Stimulated activated naive CD4-positive, alpha-beta T cell treated with Interleukin-2 at 50 U/mL for 16 hours (primary cell): ENCODE results near the gene ASCL2.
"Not testable (repeated sequence)": the region's sequence is repeated elsewhere in the genome, so short reads cannot be mapped to it uniquely, and the experiment has no call there.

Source experiments
- DNase-seq: peaks from one replicate; lab custom pipeline; 2025; lab: John Stamatoyannopoulos, UW

Gene ASCL2

DNA sequence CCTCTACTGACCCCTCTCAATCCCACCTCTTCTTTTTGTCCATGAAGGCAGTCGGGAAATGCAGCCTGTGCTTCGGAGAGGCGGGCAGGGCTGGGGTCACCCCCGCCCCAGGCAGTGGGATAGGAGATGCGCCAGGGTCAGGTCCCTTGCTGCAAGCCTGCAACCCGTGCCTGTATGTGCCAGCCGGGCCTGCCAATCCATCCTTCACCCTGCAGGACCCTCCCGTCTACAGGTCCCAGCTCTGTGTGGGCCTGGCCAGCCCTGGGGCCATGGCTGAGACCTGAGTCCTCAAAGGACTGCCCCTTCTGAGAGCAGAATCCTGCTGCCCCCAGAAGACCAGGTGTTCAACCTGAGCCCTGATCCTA lies 10.9 kb downstream of the ASCL2 start:
- DNase-seq: no peak

DNA sequence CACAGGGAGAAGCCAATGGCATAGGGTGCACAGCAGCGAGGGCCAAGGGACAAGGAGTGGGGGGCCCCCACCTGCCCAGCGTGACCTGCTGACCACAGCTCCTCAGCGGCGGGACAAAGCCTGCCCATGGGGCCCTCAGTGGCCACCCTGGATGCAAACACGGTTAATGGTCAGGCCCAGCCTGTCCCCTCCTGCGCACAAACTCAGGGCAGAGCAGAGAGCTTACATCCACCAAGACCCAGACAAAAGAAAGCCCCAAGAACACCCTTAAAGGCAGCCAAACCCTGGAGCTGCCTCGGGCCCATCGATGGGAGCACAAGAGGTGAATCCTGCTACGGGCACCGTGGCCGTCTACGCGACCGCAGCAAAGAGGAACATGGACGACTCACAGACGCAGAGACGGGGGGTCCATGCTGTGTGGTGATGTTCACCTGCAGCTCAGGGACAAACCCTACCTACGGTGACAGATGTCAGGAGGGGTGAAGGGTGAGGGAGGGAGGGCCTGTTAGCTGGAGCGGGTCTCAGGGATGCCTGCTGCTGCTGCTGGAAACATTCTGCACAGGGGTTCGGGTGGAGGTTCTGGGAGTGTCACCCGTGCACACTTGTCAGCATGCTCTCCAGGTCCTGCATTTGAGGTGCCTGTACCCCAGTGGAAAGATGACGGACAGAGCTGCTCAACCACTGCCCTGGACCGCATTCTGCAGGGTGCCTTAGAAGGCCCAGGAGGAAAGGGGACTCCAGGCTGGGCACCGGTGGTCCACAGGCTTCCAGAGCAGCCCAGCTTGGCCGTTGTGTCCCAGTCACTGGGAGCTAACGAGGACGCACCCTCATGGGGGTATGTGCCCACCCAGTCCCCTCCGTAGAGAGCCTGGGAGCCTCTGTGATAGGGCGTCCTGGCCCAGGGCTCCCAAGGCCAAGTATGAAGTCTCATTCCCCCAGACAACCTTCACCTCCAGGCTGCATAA lies 11.6 kb downstream of the ASCL2 start:
- DNase-seq: no peak

DNA sequence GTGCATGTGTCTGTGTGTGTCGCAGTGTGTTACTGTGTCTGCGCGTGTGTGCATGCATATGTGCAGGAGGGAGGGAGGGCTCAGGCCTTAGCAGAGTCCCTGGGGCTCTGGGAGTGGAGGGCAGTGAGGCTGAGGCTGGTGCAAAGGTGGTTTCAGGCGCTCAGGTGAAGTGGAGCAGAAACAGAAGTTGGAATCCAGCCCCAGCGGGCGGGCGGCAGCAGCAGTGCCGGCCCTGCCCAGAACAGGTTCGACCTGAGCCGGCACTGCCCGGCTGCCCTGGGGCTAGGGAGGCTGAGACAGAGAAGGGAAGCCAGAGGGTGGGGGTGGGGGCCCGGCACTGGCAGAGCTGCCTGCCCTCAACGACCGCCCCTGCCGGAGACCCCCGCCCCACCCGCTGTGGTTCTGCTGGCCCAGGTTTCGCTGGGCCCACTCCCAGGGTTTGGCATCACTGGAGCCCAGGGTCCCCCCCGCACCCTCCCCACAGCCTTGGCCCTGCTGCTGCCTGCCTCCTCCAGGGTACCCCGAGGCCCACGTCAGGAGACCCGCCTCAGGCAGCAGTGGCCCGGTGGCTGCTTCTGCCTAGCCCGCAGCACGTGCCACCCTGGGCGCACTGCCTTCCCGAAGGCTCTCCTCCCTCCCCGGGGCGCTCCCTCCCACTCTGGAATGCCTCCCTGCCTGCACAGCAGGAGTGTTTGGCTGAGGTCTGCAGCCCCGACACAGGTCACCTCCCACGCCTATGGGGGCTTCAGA lies 13.3 kb downstream of the ASCL2 start:
- no peak for DNase-seq

DNA sequence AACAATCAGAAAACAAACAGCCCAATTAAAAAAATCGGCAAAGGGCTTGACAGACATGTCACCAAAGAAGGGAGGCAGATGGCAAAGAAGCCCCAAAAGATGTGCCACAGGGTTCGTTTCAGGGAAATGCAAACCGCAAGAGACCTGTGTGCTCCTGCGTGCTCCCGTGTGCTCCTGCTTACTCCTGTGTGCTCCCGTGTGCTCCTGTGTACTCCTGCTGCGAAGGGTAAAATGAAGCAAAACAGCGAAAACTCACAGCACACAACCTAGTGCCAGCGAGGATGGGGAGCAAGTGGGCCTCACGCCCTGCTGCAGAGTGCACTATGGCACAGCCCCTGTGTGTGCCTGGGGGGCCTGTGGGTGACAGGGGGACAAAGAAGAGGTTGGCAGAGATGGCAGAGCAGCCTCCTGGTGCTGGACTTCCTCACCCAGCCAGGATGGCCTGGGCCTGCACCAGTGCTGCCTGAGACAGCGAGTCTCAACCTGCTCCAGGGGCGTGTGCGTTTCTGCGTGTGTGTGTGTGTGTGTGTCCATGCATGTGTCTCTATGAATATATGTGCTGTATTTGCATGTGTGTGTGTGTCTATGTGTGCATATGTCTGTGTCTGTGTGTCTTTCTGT lies 14.0 kb downstream of the ASCL2 start:
- no peak for DNase-seq

DNA sequence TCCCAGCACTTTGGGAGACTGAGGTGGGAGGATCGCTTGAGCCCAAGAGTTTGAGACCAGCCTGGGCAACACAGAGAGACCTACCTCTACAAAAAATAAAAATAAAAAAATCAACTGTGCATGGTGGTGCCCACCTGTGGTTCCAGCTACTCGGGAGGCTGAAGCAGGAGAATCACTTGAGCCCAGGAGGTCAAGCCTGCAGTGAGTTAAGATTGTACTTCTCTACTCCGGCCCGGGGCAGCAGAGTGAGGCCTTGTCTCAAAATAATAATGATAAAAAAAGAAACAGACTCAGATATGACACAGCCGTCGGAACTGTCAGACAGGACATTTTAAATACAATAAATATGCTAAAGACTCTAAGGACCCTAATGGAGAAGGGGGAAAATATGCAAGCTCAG lies 18.4 kb downstream of the ASCL2 start:
- DNase-seq: no peak

DNA sequence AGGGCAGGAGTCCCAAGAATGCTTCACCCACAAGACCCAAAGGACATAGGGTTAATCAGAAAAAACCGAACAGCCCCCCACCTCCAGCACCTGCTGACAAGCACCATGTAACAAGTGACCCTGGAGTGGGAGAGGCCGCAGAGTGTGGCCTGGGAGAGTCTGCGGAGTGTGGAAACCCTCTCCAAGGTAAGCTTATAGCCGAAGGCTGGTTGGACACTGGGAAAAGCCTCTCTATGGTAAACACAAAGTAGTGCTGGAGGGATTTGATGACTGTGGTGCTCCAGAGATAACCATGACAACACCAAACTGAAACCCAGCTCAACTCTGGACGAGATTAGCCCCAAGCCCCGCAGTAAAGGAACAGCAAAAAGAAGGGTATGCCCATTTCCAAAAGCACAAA lies 19.2 kb downstream of the ASCL2 start:
- DNase-seq: no peak

DNA sequence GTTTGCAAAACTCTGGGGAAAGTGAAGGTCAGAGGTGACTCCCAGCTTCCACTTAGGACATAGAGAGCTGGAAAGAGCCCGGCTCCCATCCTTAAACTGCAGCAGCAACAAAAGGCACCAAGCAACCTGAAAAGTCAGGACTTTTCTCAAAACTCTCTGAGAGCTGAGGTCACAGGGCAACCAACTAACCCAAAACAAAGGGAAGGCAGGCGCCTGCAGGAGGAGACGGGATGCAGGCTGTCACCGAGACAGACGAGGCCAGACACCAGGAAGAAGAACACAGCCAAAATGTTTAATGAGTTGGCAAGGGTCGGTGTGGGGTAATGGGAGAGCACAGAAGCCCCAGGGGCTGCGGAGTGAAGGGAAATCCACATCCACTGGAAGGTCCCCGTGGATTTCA lies 19.9 kb downstream of the ASCL2 start:
- DNase-seq: no peak

DNA sequence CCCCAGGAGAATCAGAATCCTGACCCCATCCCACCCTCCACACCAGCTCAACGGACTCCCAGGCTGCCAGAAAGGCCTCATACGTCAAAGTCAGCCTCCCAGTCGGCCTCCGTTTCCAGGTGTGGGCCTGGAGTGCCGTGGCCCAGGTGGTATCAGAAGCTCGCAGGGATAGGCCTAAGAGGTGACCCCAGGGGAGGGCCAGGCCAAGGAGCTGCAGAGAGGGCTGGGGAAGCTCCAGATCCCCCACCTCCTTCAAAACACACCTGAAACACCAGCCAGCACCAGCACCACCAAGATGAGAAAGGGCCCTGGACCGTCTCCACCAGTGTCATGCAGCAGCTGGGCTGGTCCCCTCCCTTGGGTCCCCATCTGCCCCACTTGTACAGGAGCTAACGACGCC lies 20.3 kb downstream of the ASCL2 start:
- DNase-seq: no peak

DNA sequence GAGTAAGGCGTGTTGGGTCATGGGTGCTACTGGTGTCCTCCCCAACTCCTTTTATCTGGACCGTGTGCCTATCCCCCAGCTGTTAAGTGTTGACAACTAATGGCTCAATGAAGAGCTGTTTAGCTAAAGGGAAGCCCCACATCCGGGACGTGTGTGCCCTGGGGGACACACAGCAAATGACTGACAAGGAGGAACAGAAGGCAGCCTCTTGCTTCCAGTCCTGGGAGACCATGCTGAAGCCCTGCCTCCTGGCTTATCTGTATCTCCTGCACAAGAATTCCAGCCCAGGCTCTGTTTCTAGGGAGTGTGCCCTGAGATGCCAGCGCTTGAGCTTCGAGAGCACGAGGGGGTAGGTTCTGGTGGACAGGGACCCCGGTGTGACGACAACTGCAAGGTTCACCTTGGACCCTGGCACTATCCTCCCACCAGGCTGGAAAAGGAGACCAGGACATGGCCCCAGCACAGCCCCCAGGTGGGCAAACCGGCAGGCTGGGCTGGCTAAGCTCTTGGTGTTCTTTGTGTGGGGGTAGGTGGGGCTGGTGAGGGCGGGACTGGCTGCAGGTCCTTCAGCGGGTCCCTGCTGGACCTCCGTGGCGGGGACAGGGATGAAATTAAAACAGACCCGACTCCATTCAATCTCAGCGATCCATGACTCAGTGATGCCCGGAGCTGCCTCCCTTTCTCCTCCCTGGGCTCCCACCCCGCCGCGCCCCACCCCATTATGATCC lies 21.0 kb downstream of the ASCL2 start:
- DNase-seq: no peak

DNA sequence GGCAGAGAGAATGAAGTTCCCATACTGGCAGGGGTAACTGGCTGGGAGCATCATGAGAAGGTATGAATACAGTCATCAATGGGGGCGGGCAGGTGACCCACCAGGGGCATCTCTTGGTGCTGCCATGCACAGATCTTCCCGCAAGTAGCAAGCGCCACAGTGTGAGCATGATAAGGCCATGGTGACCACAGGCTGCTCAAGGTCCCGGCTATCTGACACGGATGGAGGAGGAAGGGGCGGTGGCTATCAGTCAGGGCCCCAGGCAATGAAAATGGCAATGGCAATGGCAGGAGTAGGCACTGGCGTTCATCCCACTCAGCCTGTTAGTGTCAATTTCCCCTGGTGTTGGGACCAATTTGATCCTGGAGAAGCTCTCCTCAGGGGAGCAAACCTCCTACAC lies 21.6 kb downstream of the ASCL2 start:
- DNase-seq: no peak

DNA sequence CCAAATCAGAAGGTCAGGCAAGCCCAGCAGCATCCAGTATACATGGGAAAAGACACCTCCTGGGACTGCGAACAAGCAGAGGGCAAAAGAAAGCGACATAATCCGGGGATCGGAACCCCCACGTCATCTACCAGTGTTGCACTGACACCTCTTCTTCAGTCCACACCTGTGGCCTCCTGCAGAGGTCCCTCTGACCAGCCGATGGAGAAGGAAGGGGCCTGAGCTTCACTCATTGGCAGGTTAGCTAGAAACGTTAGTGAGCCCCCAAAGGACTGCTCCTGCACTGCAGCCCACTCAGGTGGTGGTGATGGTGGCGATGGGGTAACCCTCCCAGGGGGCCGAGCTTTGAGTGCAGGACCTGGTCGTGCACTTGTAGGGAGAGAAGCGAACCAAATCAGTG lies 22.1 kb downstream of the ASCL2 start:
- DNase-seq: no peak

DNA sequence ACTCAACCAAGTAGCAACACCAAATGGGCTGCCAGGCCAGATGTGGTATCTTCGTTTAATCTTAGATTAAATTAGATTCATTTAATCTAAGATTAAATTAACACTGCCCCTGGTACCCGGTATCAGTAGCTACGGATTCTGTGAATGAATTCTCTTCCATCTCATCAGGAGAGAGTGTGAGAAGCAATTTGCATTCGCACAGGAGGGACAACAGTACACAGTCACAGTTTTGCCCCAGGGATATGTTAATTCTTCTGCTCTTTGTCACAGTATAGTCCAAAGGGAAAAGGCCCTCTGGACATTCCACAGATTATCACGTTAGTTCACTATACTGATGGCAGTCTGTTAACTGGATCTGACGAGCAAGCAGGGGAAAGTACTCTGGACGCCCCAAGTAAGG lies 22.9 kb downstream of the ASCL2 start:
- DNase-seq: no peak

DNA sequence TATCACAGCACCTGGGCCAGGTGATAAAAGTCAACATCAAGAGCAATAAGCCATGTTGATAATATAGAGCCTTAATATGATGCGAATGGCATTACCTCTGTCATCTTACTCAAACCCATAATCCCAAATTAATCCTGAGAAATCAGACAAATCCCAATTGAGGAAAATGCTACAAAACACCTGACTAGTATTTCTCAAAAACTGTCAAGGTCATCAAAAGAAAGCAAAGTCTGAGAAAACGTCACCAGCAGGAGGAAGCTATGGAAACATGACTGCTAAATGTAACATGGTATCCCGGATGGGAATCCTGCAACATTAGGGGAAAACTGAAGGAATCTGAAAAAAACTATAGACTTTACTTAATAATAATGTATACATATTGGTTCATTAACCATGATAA lies 29.6 kb downstream of the ASCL2 start:
- DNase-seq: no peak

DNA sequence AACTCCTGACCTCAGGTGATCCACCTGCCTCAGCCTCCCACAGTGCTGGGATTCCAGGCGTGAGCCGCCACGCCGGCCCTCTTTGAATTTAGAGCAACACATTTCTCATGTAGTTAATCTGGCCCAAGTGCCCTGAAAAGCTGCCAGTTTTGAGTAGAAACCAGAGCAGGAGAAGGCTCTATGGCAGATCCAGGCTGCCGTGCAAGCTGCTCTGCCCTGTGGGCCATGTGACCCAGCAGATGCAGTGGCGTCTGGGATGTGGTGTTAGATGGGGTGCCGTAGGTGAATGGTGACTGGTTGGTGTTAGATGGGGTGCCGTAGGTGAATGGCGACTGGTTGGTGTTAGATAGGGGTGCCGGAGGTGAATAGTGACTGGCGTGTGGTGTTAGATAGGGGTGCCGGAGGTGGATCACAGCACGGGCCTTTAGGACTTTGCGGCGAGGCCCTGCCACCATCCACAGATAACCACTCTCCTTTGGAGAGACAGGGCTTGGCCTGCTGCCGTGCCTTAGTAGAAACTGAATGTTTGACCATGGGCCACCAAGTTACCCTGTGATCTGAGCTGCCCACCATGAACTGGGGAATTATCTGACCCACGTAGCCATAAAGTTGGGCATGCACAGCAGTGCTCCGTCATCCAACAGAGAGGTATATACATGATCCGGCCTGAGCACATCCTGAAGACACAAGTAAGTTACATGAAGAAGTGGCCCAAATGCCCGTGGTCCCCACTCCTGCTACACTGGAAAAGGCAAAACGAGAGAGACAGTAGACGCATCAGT lies 32.7 kb downstream of the ASCL2 start:
- DNase-seq: no peak

DNA sequence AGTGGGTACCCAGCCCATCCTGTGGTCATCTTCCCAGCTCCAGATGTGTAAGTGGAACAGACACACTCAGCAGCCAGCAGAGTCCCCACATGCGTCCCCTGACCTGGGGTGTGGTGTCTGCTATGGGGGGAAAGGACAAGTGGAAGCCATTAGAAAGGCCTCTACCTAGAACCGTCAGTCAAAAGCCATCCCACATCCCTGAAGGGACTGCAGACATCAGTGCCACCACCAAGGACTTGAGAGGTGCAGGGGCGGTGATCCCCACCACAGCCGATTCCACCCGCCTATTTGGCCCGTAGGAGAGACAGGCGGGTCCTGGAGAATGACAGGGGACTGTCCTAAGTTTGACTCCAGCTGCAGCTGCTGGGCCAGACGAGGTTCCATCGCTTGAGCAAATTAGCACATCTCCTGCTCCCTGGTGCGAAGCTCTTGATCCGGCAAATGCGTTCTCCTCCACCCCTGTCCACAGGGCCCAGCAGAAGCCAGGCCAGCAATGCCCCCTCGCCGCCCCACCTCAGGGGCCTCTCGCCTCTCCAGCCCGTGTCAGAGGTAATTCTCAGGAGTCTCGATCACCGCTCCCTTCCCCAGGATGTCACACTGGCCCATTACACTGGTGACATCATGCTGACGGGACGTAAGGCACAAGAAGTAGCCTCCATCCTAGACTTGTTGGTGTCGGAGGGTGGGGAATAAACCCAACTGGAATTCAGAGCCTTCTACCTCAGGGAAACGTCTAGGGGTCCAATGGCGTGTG lies 33.8 kb downstream of the ASCL2 start:
- not testable (repeated sequence) for DNase-seq

DNA sequence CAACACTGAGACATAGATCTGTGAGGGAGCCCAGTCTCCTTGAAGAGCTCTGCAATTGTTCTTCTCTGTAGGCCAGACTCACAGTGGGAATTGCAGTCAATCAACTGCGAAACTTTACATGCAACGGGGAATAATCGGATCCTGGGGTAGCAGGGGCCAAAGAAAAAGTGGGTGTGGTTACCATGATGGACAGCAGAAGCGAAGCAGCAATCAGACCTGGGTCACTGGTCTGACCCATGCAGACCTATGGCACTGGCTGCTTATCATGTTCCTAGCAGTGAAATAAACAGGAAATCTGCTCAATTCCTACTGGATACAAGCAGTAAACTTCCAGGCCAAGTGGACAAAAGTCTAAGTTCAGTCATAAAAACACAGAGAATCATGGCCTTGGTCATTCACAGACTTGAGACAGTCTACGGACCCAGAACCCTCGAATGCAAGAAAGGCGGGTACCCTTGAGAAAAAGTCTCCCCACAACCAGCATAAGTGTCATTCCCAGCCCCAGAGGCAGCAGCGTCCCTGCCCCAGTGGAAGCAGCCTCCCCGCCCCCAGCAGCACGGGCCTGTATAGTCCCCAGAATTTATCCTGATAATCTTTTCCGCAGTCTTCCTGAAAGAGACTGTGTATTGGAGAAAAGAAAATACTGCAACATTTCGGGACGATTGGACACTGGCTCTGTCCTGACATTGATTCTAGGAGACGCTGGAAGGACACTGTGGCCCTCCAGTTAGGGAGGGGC lies 34.6 kb downstream of the ASCL2 start:
- no peak for DNase-seq

DNA sequence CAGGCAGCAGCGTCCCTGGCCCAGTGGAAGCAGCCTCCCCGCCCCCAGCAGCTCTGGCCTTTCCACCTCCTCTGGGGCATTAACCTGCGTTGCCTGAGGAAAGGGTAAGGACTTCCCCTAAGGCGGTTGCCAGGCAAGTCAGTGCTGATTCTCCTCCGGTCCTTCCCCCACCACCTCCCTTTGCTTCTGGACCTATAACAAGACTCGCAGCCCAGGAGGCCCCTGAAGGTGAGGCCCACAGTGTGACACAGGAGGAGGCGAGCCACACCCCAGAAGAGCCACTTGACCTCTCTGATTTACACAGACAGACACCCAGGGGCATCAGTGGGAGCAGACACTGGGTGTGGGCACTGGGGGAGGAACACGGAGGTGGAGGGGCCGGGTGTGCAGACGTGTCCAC lies 35.4 kb downstream of the ASCL2 start:
- no peak for DNase-seq

DNA sequence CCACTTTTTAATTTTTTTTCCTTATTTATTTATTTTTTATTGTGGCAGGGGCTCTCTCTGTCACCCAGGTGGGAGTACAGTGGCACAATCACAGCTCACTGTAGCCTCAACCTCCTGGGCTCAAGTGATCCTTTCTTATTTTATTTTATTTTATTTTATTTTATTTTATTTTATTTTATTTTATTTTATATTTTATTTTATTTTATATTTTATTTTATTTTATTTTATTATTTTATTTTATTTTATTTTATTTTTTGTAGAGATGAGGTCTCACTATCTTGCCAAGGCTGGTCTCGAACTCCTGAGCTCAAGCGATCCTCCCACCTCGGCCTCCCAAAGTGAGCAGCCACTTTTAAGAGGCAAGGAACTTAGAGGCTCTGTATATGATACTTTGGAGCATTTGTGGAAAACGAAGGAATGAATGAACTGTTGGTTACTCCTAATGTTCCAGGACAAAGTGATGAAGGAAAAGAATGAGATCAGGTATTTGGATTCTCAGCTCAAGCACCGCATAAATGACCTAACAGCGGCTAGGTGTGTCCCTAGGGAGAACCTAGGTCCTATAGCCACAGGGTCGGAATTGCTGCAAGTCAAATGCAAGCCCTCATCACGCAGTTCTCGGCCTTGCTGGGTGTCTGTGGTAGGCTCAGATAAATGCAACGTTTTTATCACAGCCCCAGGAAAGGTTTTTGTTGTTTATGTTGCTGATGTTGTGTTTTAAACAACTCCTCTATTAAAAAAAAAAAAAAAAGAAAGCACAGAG lies 36.5 kb downstream of the ASCL2 start:
- no peak for DNase-seq

DNA sequence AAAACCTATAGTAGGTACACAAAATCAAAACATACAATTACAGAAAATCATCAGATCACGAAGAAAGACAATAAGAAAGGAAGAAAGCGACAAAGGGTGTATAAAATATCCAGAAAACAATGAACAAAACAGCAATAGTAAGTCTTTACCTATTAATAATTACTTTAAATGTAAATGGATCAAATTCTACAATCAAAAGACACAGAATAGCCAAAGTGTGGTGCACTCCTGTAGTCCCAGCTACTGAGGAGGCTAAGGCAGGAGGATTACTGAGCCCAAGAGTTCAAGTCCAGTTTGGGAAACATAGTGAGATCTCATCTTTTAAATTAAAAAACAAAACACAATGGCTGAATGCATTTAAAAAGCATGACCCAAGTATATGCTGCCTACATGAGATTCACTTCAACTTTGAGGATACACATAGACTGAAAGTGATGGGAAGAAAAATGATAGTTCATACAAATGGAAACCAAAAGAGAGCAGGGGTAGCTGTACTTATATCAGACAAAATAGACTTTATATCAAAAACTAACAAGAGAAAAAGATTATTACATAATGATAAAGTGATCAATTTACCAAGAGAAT lies 40.6 kb downstream of the ASCL2 start:
- no peak for DNase-seq
